Coronary artery (tissue), 2 donors: ENCODE results near the gene CNOT4.

Experiments
- DNase-seq: peaks from one replicate; pipeline ENCODE4 v3.0.0-alpha.2; 2017; ENCODE audit warnings: low spot score
- H3K27ac ChIP-seq, 2 donors: fragments of 200-600 bp; sonication (generic); one replicate each; pipeline ENCODE4 v1.5.1; 2016 to 2019
- H3K4me3 ChIP-seq: fragments of 200-600 bp; sonication (generic); 2 replicates; pipeline ENCODE4 v1.5.1; 2016; ENCODE audit warnings: mild to moderate bottlenecking, moderate library complexity
- CTCF ChIP-seq: fragments of 200-600 bp; sonication (generic); IDR thresholded peaks from one replicate; pipeline ENCODE4 v1.5.1; 2019; ENCODE audit warnings: antibody characterized with exemption

The CNOT4 gene

GRCh38 chr7:135518748-135519147 is 8.8 kb upstream of the CNOT4 start:
- no peak overlapping the region for H3K27ac ChIP-seq
- no peak overlapping the region for H3K4me3 ChIP-seq
- DNase-seq: no peak
- no peak for TF ChIP-seq CTCF

DNA sequence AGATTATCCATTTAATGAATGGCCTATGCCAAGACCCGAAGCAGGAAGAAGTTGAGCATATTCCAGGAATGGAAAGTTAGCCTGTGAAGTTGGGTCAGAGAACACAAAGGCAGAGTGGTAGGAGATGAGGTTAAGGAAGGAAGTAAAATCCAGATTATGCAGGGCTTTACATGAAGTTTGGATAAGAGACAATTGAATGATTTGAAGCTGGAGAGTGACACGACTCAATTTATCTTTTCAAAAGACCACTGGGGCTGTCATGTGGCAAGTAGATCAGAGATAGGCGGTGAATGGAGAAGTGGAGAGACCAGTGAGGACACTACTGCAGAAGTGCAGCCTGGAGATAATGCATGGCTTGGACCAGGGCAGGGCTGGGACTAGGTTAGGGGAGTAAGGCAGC is 7.2 kb upstream of the CNOT4 start:
- H3K4me3 ChIP-seq: no peak overlapping the region
- DNase-seq: no peak
- TF ChIP-seq CTCF: no peak

DNA sequence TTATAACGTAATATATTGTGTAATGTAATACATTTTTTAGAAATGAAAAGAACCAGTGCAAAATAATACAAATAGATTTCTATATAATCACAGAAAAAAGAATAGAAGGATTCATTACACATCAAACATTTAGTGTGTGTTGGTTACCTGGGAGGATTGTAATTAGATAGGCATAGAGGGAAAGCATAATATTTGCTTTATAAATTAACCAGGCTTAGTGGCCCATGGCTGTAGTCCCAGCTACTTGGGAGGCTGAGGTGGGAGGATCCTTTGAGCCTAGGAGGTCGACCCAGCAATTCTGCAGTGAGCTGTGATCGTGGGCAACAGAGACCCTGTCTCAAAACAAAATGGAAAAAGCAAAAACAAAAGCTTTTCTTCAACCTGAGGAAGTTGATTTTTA is 5.0 kb upstream of the CNOT4 start:
- no peak for TF ChIP-seq CTCF
- Histone ChIP-seq H3K27ac (no peak overlapping the region), H3K4me3 (no peak overlapping the region)
- no peak for DNase-seq

More for the DNA sequence above, 7.2 kb upstream of the CNOT4 start:
- no peak overlapping the region for H3K27ac ChIP-seq

GRCh38 chr7:135512135-135512887 is 2.4 kb upstream of the CNOT4 start:
- TF ChIP-seq CTCF: no peak
- DNase-seq: no peak
- Histone ChIP-seq H3K27ac (no peak overlapping the region), H3K4me3 (no peak overlapping the region)

- DNase-seq: no peak
- no peak for TF ChIP-seq CTCF
- H3K27ac ChIP-seq: peak overlapping the region in 1 of 2 donors; percentile 95
Observed at GRCh38 chr7:135510592-135511183, 786 bp upstream of the CNOT4 start.

GRCh38 chr7:135509589-135509838 is 388 bp downstream of the CNOT4 start:
- peak overlapping the region; percentile 79 to 95 for H3K27ac ChIP-seq
- no peak for TF ChIP-seq CTCF
- no peak for DNase-seq
- H3K4me3 ChIP-seq: peak overlapping the region; percentile 90

More at GRCh38 chr7:135510592-135511183, 786 bp upstream of the CNOT4 start:
- peak overlapping the region; percentile 90 for H3K4me3 ChIP-seq
